Measurements from ENCODE around the gene ADGRA1.

- TF ChIP-seq, protein P1, sequence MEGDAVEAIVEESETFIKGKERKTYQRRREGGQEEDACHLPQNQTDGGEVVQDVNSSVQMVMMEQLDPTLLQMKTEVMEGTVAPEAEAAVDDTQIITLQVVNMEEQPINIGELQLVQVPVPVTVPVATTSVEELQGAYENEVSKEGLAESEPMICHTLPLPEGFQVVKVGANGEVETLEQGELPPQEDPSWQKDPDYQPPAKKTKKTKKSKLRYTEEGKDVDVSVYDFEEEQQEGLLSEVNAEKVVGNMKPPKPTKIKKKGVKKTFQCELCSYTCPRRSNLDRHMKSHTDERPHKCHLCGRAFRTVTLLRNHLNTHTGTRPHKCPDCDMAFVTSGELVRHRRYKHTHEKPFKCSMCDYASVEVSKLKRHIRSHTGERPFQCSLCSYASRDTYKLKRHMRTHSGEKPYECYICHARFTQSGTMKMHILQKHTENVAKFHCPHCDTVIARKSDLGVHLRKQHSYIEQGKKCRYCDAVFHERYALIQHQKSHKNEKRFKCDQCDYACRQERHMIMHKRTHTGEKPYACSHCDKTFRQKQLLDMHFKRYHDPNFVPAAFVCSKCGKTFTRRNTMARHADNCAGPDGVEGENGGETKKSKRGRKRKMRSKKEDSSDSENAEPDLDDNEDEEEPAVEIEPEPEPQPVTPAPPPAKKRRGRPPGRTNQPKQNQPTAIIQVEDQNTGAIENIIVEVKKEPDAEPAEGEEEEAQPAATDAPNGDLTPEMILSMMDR (IDR thresholded peaks at IDR 0.05; ENCODE audit: low read depth, low read length): no peak
- TF ChIP-seq EZH2phosphoT487 (IDR thresholded peaks at IDR 0.05; ENCODE audit: low read depth): no peak
These were observed 78.7 kb downstream of the ADGRA1 start for GRCh38 chr10:133166504-133166827.
